Stimulated activated CD4-positive, alpha-beta T cell treated with anti-CD3 and anti-CD28 coated beads, Interleukin-4, amount 100 ng/mL, for 1 hour (primary cell): Measurements from ENCODE around the gene GAA.
"Not testable (repeated sequence)": the region's sequence is repeated elsewhere in the genome, so short reads cannot be mapped to it uniquely, and the experiment has no call there.

Experiments used
- DNase-seq: peaks from one replicate; pipeline ENCODE4 v3.0.0-alpha.2; 2020

The GAA gene

DNA sequence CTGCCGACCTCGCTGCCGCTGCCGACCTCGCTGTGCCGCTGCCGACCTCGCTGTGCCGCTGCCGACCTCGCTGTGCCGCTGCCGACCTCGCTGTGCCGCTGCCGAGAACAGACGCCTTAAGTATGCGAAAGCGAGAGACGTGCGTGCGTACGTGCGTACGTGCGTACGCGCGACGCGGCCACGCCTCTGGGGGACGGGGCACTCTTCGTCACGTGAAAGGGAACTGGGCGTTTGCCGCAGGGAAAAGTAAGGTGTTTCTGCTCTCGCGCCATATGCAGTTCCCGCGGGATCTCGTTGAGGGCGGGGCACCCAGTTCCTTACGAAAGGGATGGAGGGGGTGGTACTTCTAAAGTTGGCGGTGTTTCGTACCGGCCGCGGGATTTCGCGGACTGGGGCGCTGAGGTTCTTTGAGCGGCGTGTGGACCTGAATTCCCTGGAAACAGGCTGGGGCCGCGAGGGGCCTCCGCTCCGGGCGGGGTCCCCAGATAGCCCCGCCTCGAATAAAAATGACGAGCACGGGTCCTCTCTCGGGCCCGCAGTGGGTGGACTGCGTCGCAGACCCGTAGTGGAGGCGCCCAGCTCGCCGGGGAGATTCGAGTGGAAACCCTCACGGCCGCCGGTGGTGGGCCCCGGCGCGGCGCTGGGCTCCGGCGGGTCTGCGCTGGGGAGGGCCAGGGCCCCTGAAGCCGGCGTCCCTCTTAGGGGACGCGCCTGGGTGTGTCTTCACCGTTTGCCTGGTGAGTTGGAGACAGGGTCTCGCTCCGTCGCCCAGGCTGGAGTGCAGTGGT lies 45.8 kb downstream of the GAA start, which contains the start of gene EIF4A3:
Gene EIF4A3, minus strand, starts transcription at position 94 of the 788 bp plus-strand sequence. CDS start 167 bp downstream, outside the sequence.
- peak; percentile 96 for DNase-seq

DNA sequence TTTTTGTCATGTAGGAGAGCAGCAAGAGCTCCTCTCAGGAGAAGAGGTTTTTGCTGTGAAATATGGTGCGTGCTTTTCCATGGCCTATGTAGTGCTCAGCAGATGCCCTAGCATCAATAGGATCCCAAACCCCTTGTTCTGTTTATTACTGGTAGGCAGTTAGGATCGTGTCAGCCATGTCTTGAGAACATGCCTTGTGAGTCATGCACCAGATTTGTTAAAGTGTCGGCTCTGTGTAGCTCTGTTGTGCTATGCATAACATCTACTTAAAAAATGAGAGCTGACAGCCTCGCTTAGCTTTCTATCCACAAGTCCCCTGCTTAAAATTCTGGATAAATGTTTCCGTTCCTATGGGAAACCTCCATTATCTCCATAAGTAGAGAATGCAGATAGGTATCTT lies 50.0 kb downstream of the GAA start:
- no peak for DNase-seq

DNA sequence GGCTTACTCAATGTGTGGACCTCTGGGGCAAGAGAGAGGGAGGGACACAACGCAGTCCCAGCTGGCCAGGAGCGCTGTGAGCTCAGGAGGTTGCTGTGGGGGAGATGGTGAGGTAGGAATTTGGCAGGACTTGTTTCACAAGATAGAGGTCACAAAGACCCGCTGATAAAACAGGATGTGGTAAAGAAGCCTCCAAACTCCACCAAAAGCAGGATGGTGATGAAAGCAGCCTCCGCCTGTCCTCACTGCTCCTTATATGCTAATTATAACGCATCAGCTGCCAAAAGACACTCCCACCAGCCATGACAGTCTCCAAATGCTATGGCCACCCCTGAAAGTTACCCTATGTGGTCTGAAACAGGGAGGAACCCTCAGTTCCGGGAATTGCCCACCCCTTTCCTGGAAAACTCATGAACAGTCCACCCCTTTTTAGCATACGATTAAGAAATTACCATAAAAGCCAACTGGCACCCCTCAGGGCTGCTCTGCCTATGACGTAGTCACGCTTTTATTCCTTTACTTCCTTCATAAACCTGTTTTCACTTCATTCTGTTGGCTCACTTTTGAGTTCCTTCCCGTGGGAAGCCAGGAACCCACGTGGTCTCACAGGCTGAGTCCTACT lies 50.8 kb downstream of the GAA start:
- no peak for DNase-seq

DNA sequence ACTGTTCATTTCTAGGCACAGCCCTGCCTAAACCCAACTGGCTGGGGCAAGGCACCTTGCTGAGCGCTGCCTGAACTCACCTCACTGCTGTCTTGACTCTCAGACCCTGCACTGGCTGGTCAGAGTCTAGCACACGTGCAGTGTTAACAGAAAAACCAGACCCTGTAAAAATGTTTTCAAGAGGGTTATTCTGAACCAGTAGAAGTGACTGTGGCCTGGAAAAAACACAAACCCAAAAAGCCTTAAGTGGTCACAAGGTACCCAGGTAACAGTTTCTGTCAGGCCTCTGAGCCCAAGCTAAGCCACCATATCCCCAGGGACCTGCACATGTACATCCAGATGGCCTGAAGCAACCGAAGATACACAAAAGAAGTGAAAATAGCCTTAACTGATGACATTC lies 51.6 kb downstream of the GAA start:
- no peak for DNase-seq

DNA sequence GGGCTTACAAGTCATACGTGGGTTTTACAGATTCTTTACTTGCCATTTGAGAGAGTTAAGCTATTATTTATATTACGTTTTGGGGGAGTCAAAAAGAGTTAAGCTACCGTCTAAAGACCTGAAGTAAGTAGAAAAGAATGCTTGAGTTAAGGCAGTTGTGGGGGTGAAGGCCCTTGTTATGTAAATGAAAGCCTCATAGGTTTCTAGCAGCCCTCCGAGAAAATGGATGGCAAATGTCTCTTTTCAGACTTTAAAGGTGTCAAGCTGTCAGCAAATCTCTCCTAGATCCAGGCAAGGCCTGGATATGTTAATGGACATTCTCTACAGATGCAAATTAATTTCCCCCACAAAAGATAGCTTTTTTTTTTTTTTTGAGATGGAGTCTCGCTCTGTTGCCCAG lies 52.8 kb downstream of the GAA start:
- no peak for DNase-seq

DNA sequence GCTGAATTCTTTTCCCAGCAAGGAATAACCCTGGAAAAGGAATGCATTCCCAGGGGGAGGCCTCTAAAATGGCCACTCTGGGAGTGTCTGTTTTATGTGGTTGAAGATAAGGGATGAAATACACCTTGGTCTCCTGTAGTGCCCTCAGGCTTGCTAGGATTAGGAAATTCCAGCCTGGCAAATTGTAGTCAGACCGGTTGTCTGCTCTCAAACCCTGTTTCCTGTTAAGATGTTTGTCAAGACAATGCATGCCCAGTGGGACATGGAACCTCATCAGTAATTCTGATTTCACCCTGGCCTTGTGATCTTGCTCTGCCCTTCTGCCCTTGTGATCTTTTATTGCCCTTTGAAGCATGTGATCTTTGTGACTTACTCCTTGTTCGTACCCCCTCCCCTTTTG lies 54.2 kb downstream of the GAA start:
- not testable (repeated sequence) for DNase-seq

DNA sequence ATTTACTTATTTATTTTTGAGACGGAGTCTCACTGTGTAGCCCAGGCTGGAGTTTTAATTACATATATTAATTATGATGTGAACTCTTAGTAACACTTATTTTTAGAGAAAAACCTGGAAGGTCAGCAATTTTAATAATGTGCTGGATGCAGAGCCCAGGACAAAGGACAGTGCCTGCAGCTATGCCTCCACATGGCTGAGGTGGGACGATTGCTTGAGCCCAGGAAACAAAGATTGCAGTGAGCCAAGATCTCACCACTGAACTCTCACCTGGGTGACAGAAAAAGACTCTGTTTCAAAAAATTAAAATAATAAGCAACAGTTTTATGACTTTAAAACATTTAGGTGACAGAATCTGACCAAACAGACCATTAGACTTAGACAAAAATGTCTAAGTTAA lies 57.5 kb downstream of the GAA start:
- DNase-seq, result no peak

DNA sequence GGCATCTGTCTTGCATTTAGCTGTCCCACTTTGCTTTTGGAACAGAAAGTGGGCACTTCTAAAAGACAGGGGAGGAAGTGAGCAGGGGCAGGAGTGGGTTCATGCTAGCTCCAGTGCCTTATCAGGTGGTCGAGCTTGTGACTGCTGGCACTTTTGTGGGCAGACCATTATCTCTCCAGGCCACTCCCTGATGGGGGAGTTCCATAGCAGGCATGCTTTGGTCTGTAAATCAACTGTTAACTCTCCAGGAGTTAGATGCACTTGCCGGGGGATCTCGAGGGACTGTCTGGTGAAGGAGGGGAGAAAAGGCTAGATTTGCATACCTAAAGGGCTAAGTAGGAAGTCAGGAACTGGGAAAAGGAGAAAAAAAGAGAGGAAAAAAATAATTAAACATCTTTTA lies 59.2 kb downstream of the GAA start:
- no peak for DNase-seq

DNA sequence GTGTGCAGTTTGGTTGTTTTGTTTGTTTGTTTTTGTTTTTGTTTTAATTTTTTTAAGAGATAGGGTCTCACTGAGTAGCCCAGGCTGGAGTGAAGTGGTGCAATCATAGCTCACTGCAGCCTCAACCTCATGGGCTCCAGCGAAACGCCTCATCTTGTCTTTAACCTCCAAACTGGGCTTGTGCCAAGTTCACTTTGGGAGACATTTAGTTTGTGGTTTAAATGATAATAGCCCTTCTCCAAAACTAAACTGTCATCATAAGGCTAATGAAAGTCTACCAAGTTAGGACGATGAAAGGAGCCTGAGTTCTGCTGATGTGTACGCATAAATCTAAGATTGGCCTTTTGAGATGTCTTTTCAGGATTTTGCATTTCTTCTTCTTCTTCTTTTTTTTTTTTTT lies 62.0 kb downstream of the GAA start:
- no peak for DNase-seq

DNA sequence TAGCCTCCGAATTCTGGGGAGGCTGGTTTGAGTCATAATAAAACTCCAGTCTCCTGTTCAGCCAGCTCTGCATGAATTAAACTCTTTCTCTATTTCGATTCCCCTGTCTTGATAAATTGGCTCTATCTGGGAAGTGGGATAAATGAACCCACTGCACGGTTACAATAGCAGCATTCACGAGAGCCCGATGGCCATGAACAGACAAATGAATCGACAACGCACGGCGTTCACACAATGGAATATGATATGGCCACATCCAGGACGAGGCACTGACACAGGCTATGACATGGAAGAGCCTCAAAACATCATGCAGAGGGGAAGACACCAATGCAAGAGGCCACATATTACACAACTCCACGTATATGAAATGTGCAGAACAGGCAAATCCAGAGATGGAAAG lies 62.8 kb downstream of the GAA start:
- no peak for DNase-seq

DNA sequence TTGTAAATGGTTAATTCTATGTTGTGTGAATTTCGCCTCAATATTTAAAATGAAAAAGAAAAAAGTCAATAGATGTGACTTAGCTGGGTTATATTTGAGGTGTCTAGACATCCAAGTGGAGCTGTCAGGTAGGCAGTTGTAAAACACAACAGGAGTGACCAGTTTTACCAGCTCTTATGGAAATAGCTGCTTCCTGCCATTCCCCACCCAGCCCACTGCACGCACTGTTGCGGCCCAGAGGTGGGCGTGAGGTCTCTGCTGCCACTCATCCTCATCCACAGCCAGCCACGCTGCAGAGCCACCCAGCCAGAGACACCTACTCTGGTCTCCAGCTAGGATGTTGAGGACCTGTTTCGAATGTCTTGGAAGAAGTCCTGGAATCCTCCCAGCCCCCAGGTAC lies 65.1 kb downstream of the GAA start:
- DNase-seq, result no peak

DNA sequence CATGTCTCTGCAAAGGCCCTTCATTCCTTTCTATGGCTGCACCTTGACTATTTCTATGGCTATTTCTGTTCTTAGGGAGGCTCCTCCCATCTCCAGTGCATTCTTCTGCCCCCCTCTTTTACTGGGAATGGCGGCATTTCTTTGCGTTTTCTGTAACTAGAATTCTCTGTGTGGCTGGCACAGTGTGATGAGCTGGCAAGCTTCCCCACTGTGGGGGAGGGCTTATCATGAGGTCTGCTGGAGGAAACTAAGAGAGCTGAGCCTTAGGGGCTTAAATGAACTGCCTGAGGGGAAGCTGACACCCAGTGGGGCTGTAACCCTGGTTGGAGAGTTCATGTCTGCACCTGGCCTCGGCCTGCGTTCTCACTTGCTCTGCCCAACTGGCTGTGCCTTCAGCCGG lies 67.0 kb downstream of the GAA start:
- no peak for DNase-seq

DNA sequence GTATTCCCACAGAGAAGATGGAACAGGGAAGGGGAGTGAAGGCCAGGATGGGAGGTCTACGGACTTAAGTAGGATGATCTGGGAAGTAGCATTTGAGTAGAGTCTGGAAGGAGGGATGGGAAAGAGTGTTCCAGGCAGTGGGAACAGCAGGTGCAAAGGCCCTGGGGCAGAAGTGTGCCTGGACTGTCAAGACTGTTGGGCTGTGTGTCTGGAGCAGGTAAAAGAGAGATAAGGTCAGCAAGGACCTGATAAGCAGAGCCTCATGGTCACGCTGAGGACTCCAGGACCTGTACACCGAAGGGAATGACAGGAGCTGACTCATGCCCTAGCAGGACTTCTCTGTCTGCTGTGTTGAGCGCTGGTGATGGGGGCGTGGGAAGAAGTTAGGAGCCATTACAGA lies 67.7 kb downstream of the GAA start:
- no peak for DNase-seq
